ENCODE data around the gene PROKR2. TPM values are rescaled to one million over a fixed set of nuclear protein-coding genes. Genes with fewer than 3 reads are reported as not detected.

PROKR2 gene
- total RNA-seq, 1 donor from 2014 or later = not detected

DNA sequence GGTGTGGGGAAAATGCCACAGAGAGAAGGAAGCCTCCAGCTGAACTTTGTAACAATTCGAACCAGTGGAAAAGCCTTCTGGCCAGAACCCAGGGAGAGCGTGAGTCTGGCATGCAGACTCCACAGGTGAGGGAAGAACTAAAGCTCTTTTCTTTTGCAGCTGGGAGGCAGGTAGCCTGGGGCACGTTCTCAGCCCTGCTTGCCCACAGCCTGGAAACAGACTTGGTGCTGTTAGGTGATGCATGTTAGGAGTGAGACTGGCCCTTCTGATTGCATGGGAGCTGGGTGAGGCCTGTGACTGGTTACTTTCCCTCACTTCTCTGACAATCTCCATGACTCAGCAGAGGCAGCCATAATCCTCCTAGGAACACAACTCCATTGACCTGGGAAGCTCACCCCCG lies 34.2 kb downstream of the PROKR2 start:
- DNase-seq (ENCODE audit: low spot score) = no peak

GRCh38 chr20:5279661-5280060 lies 37.1 kb downstream of the PROKR2 start:
- DNase-seq (ENCODE audit: low spot score) = no peak

DNA sequence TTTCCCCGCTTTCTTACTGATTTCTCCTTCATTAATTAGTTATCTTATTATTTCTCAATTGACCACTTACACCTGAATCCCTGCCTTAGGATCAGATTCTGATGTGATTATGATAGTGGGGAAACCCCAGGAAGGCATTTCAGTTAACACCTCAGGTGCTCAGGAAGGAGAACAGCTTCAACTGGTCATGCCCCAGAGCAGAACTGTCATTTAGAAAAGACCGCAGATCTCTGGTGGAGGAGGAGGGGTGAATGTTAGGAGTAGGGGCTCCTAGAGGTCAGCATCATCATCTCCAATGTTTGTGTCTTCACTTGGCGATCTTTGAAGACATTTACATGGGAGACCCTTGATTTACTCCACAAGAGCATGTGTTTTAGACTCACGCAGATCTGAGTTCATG lies 44.5 kb downstream of the PROKR2 start:
- DNase-seq (ENCODE audit: low spot score) = no peak

GRCh38 chr20:5270603-5271002 lies 46.2 kb downstream of the PROKR2 start:
- no peak for DNase-seq (ENCODE audit: low spot score)

DNA sequence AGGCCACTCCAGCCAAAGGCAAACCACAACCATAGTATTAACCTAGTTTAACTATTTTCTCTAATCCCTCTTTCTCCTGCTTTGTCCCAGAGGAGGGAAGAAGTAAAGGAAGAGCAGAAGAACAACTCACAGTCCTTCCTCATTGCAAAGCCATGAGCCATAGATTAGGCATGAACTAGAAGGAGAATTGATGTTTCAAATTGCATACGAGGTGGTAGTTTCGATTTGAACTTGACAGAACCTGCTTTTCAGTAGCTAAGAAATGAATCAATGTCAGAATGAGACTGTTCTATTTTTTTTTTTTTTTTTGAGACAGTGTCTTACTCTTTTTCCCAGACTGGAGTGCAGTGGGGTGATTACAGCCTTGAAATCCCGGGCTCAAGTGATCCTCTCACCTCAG lies 48.3 kb downstream of the PROKR2 start:
- no peak for DNase-seq (ENCODE audit: low spot score)

DNA sequence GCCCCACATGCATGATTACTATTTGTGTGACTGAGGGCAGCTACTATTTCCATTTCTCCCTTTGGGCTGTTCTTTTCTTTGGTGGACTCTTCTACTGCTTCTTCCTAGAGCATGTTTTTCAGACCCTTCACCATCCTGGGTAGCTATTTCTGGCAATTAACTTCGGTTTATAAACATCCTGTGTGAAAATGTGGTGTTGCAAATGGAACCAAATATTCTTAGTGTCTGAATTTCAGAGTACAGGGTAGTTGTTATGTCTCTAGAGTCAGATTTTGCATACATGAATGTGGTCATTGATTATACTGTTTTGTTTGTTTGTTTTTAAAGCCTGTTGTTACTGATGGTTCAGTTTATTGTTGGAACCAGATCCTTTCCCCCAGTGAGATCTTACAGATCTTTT lies 49.7 kb downstream of the PROKR2 start:
- DNase-seq (ENCODE audit: low spot score) = no peak

Other genes starting within 250 kb of the PROKR2 start
- 107 TPM for gene TMEM230, start 203.9 kb downstream of the PROKR2 start, total RNA-seq
- 43.9 TPM for gene PCNA, start 197.0 kb downstream of the PROKR2 start, total RNA-seq
- 53.0 TPM for gene CDS2, start 189.9 kb downstream of the PROKR2 start, total RNA-seq

Measured in mucosa of gallbladder (tissue), 1 donor.